ENCODE measurements around the gene SECISBP2.

GRCh38 chr9:89311346-89312221 is 6.7 kb upstream of the SECISBP2 start:
- no peak for TF ChIP-seq CTCF (IDR thresholded peaks at IDR 0.05)
- no peak for TF ChIP-seq EZH2 (IDR thresholded peaks at IDR 0.05)
